Esophagus squamous epithelium (tissue), 4 donors: ENCODE measurements around the gene PRR33.

Experiments
- POLR2A ChIP-seq, 4 donors: fragments of 450-650 bp; IDR thresholded peaks; one replicate each; pipeline ENCODE4 v1.6.1; 2017; ENCODE audit warnings: antibody characterized with exemption in 4 of 4, mild to moderate bottlenecking in 4 of 4, moderate library complexity in 3 of 4
- TF ChIP-seq, protein P1 (sequence below), 6 experiments: fragments of 450-650 bp in 4 of 6; fragments of 200-600 bp in 2 of 6; sonication (generic) in 2 of 6; IDR thresholded peaks; one replicate each; pipeline ENCODE4 v1.5.1; 2016 to 2019; ENCODE audit warnings: antibody characterized with exemption in 6 of 6, mild to moderate bottlenecking in 4 of 6, moderate library complexity in 4 of 6

DNA sequence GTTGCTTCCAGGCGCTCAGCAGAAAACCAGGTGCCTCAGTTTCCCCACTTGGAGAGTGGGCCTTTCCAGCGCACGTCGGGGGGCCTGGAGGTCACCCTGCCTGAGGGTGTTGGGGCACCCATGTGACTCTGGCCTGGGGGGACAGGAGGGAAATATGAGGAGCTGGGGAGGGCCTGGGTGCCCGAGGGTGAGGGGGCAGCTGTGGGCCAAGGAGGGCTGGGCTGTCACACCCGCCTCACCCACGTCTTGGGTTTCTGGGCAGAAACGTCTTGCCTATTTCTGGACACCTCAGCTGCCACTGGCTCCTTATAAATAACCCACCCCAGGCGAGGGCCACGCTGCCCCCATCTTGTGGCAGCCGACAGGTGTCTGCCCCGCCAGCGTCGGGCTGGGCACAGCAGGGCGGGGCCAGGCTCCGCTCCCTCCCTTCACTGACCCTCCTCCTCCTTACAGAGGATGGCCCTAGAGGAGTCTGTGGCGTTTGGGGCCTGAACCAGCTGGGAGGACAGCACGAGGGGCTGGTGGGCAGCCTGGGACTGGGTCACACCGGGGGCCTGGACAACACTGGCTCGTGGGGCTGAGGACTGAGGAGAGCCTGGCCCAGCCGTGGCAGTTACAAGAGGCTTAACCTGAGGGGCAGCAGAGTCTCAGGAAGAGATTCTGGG, 29.3 kb upstream of the PRR33 start:
- TF ChIP-seq, protein P1, sequence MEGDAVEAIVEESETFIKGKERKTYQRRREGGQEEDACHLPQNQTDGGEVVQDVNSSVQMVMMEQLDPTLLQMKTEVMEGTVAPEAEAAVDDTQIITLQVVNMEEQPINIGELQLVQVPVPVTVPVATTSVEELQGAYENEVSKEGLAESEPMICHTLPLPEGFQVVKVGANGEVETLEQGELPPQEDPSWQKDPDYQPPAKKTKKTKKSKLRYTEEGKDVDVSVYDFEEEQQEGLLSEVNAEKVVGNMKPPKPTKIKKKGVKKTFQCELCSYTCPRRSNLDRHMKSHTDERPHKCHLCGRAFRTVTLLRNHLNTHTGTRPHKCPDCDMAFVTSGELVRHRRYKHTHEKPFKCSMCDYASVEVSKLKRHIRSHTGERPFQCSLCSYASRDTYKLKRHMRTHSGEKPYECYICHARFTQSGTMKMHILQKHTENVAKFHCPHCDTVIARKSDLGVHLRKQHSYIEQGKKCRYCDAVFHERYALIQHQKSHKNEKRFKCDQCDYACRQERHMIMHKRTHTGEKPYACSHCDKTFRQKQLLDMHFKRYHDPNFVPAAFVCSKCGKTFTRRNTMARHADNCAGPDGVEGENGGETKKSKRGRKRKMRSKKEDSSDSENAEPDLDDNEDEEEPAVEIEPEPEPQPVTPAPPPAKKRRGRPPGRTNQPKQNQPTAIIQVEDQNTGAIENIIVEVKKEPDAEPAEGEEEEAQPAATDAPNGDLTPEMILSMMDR (IDR thresholded peaks at IDR 0.05) = no peak
- no peak for TF ChIP-seq POLR2A (IDR thresholded peaks at IDR 0.05)
